Measurements from ENCODE around the gene GALNT7. TPM values are rescaled to one million over a fixed set of nuclear protein-coding genes. Genes with fewer than 3 reads are reported as not detected.

GALNT7 gene
- total RNA-seq, 1 donor from 2014 or later = 6.1 TPM

DNA sequence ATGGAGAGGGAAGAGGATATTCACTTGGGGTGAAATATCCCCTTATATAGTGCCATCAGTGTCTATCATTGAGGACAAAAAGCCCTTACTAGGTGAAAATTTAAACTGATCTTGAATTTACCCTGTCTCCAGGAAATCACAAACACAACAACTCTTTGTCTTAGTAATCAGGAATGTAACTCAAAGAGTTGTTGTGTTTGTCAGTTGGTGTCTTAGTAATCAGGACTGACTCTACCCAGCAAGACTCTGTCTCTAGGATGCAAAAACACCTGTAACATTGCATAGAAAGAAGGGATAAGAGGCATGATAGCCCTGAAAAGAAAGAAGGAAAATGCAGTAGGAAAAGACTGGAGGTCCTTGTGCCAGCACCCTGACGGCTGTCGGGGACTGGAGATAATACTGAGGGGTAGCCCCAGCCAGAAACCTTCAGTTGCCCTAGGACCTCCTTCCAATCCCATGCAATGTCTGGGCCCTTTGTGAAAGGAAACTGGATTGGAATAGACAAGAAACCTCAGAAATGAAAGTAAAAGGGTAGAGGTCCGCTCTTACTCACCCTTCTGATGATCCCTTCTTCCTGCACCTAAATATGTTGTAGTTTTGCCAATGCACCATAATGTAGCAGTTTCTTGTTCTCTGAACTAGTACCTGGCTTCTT is 120.2 kb downstream of the GALNT7 start:
- no peak for DNase-seq
- H3K27me3 ChIP-seq (ENCODE audit: low read depth) = no peaks in the 10 kb centered on the region
- TF ChIP-seq, protein P1, sequence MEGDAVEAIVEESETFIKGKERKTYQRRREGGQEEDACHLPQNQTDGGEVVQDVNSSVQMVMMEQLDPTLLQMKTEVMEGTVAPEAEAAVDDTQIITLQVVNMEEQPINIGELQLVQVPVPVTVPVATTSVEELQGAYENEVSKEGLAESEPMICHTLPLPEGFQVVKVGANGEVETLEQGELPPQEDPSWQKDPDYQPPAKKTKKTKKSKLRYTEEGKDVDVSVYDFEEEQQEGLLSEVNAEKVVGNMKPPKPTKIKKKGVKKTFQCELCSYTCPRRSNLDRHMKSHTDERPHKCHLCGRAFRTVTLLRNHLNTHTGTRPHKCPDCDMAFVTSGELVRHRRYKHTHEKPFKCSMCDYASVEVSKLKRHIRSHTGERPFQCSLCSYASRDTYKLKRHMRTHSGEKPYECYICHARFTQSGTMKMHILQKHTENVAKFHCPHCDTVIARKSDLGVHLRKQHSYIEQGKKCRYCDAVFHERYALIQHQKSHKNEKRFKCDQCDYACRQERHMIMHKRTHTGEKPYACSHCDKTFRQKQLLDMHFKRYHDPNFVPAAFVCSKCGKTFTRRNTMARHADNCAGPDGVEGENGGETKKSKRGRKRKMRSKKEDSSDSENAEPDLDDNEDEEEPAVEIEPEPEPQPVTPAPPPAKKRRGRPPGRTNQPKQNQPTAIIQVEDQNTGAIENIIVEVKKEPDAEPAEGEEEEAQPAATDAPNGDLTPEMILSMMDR (IDR thresholded peaks at IDR 0.05; ENCODE audit: borderline replicate concordance) = no peak
- H3K4me1 ChIP-seq = peaks cover 6% of the 10 kb centered on the region
- H3K27ac ChIP-seq (replicated peaks) = peak overlapping the region; percentile 4
- peaks cover 4% of the 10 kb centered on the region for H3K36me3 ChIP-seq
- H3K4me3 ChIP-seq = peak overlapping the region; percentile 35
- peaks cover 37% of the 10 kb centered on the region for H3K9me3 ChIP-seq (replicated peaks)
- intact Hi-C loops (cut with micrococcal nuclease) = no loop called here

DNA sequence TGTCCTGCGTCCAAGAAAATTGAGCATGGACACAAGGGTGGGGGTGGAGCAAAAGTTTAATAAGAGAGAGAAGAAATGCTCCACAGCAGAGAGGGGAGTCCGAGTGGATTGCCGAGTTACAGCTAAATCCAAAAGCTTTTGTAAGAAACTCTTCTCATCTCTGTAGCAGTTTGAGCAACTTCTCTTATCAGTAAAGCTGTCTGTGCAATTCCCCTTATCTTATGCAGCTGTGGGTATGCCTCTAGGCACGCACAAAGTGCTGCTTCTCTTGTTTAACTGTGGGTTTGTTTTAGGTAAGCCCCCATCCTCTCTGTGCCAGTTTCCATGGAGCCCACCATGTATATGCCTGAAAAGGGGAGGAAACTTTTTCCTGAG is 120.7 kb downstream of the GALNT7 start:
- Histone ChIP-seq H3K27ac (replicated peaks) (peak overlapping the region; percentile 4), H3K36me3 (peaks cover 2% of the 10 kb centered on the region), H3K27me3 (ENCODE audit: low read depth) (no peaks in the 10 kb centered on the region), H3K4me3 (peak overlapping the region; percentile 35), H3K4me1 (peaks cover 6% of the 10 kb centered on the region), H3K9me3 (replicated peaks) (peaks cover 32% of the 10 kb centered on the region)
- TF ChIP-seq, protein P1 (IDR thresholded peaks at IDR 0.05; ENCODE audit: borderline replicate concordance) = no peak
- intact Hi-C loops (cut with micrococcal nuclease) = no loop called here
- no peak for DNase-seq

DNA sequence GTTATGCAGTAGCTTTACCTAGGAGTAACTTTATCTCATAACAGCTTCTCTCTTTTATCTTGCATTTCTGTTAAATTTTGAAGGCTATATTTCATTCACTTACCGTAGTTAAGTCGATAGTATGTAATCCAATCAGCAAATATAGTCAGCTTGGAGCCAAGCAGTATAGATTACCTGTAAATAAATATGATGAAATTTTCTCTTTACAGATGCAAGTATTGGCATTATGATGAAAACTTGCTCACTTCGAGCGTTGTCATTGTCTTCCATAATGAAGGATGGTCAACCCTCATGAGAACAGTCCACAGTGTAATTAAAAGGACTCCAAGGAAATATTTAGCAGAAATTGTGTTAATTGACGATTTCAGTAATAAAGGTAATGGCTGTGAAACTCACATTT is 123.3 kb downstream of the GALNT7 start:
- H3K27ac ChIP-seq (replicated peaks) = no peak overlapping the region
- no peaks in the 10 kb centered on the region for H3K36me3 ChIP-seq
- intact Hi-C loops (cut with micrococcal nuclease) = no loop called here
- no peak for DNase-seq
- peaks cover 7% of the 10 kb centered on the region for H3K9me3 ChIP-seq (replicated peaks)
- peaks cover 6% of the 10 kb centered on the region for H3K4me1 ChIP-seq
- no peaks in the 10 kb centered on the region for H3K27me3 ChIP-seq (ENCODE audit: low read depth)
- no peak overlapping the region for H3K4me3 ChIP-seq
- TF ChIP-seq, protein P1 (IDR thresholded peaks at IDR 0.05; ENCODE audit: borderline replicate concordance) = no peak

DNA sequence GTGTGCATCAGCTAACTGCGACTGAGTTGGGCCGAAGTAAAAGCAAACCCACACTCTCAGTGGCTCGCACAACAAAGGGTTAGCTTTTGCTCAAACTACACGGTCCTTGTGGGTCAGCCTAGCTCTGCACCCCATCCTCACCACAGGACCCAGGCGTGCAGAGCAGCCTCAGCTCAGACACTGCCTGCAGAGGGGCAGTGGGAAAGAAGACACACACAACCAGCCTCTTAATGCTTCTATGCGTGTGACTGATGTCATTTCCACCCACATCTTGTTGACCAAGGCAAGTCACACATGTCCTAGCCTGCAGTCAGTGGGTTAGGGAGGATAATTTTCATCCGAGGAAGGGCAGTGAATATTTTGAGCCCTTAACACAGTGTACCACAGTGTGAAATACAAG is 125.1 kb downstream of the GALNT7 start:
- H3K9me3 ChIP-seq (replicated peaks) = no peaks in the 10 kb centered on the region
- H3K27ac ChIP-seq (replicated peaks) = no peak overlapping the region
- no peak overlapping the region for H3K4me3 ChIP-seq
- H3K27me3 ChIP-seq (ENCODE audit: low read depth) = no peaks in the 10 kb centered on the region
- TF ChIP-seq, protein P1 (IDR thresholded peaks at IDR 0.05; ENCODE audit: borderline replicate concordance) = no peak
- no peak for DNase-seq
- peaks cover 2% of the 10 kb centered on the region for H3K4me1 ChIP-seq
- intact Hi-C loops (cut with micrococcal nuclease) = no loop called here
- no peaks in the 10 kb centered on the region for H3K36me3 ChIP-seq

DNA sequence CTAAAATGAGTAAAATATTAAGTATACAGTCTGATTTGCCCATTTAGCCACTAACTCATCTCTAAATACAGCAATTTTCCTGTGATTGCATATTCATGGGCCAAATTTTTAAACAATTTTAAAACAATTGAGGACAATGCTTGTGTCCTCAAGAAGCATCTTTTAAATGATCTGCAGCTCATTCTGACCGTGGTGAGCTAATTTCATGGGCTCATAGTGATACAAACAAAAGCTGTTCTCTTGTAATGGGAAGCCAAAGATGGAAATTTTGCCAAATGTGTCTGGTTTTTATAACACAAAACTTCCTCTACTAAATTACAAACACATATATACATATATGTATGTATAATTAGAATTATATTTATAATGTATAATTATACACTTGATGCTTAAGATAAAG is 125.8 kb downstream of the GALNT7 start:
- Histone ChIP-seq H3K4me1 (no peaks in the 10 kb centered on the region), H3K4me3 (no peak overlapping the region), H3K9me3 (replicated peaks) (no peaks in the 10 kb centered on the region), H3K36me3 (no peaks in the 10 kb centered on the region), H3K27me3 (ENCODE audit: low read depth) (no peaks in the 10 kb centered on the region), H3K27ac (replicated peaks) (no peak overlapping the region)
- TF ChIP-seq, protein P1 (IDR thresholded peaks at IDR 0.05; ENCODE audit: borderline replicate concordance) = no peak
- intact Hi-C loops (cut with micrococcal nuclease) = no loop called here
- no peak for DNase-seq
